ENCODE measurements around the gene ARL2BP. TPM values are rescaled to one million over a fixed set of nuclear protein-coding genes. Genes with fewer than 3 reads are reported as not detected.

ARL2BP gene
- total and polyA plus RNA-seq, 9 of the 15 experiments (the other 6 are each of a cell fraction or from before 2014, with no cell fraction given) = 16.7 to 41.8 (median 27.2) TPM

GRCh38 chr16:57284209-57284951 is 39.3 kb downstream of the ARL2BP start, which contains the start of gene PLLP (continued):
- TF ChIP-seq JUN (IDR thresholded peaks at IDR 0.05; ENCODE audit: borderline replicate concordance, low read depth, low read length) (peak; percentile 48; the same call in 1 of the 2 replicates), JUN (CRISPR knock-in tag; IDR thresholded peaks at IDR 0.05; ENCODE audit: borderline replicate concordance) (peak; percentile 85; the same call in 1 of the 2 replicates), ZNF232 (CRISPR knock-in tag; IDR thresholded peaks at IDR 0.05) (peak; percentile 94), ZNF639 (CRISPR knock-in tag; conservative IDR thresholded peaks at IDR 0.05 in 1 of 2, IDR thresholded peaks at IDR 0.05 in 1 of 2) (0 out of 4 replicates have a peak, but pooled peaks of 1 of the 2 experiments have one; percentile 33), BDP1 (IDR thresholded peaks at IDR 0.05; ENCODE audit: insufficient read depth, insufficient read length) (no peak), TFAP4 (CRISPR knock-in tag; IDR thresholded peaks at IDR 0.05; ENCODE audit: borderline replicate concordance) (peak; percentile 52; the same call in 1 of the 2 replicates), ZNF143 (CRISPR knock-in tag; IDR thresholded peaks at IDR 0.05) (no peak; the same call in 1 of the 2 replicates), GATAD2A (IDR thresholded peaks at IDR 0.05) (peak; percentile 72; the same call in 1 of the 2 replicates), ELK1 (CRISPR knock-in tag; IDR thresholded peaks at IDR 0.05) (peak; percentile 92; the same call in 1 of the 2 replicates), HCFC1 (IDR thresholded peaks at IDR 0.05; ENCODE audit: low read depth, low read length) (no peak), KLF16 (IDR thresholded peaks at IDR 0.05) (no peak), ATF2 (CRISPR knock-in tag; IDR thresholded peaks at IDR 0.05) (peak; percentile 67; the same call in 1 of the 2 replicates), TEAD4 (IDR thresholded peaks at IDR 0.05; ENCODE audit: low read length) (no peak), TEAD4 (CRISPR knock-in tag; IDR thresholded peaks at IDR 0.05; ENCODE audit: borderline replicate concordance) (peak; percentile 92), CREB5 (CRISPR knock-in tag; IDR thresholded peaks at IDR 0.05) (no peak), IRF1 (CRISPR knock-in tag; IDR thresholded peaks at IDR 0.05; ENCODE audit: borderline replicate concordance) (peak; percentile 90; the same call in 1 of the 2 replicates), CSDE1 (IDR thresholded peaks at IDR 0.05) (no peak), ZBTB17 (CRISPR knock-in tag; IDR thresholded peaks at IDR 0.05) (peak; percentile 67; the same call in 1 of the 2 replicates)

Data from K562 (cell line).